GM12873 (cell line): ENCODE results near the gene RGL4.

ENCODE experiments used
- TF ChIP-seq, protein P1 (sequence below): IDR thresholded peaks from 2 replicates; pipeline ENCODE4 v1.5.1; 2012; ENCODE audit warnings: low read depth, mild to moderate bottlenecking, moderate library complexity, low read length, control low read depth; ENCODE audit not compliant: insufficient read depth; ENCODE audit errors: missing control alignments

The RGL4 gene

GRCh38 chr22:23714596-23715578 lies 24.1 kb downstream of the RGL4 start:
- TF ChIP-seq, protein P1, sequence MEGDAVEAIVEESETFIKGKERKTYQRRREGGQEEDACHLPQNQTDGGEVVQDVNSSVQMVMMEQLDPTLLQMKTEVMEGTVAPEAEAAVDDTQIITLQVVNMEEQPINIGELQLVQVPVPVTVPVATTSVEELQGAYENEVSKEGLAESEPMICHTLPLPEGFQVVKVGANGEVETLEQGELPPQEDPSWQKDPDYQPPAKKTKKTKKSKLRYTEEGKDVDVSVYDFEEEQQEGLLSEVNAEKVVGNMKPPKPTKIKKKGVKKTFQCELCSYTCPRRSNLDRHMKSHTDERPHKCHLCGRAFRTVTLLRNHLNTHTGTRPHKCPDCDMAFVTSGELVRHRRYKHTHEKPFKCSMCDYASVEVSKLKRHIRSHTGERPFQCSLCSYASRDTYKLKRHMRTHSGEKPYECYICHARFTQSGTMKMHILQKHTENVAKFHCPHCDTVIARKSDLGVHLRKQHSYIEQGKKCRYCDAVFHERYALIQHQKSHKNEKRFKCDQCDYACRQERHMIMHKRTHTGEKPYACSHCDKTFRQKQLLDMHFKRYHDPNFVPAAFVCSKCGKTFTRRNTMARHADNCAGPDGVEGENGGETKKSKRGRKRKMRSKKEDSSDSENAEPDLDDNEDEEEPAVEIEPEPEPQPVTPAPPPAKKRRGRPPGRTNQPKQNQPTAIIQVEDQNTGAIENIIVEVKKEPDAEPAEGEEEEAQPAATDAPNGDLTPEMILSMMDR, result no peak

DNA sequence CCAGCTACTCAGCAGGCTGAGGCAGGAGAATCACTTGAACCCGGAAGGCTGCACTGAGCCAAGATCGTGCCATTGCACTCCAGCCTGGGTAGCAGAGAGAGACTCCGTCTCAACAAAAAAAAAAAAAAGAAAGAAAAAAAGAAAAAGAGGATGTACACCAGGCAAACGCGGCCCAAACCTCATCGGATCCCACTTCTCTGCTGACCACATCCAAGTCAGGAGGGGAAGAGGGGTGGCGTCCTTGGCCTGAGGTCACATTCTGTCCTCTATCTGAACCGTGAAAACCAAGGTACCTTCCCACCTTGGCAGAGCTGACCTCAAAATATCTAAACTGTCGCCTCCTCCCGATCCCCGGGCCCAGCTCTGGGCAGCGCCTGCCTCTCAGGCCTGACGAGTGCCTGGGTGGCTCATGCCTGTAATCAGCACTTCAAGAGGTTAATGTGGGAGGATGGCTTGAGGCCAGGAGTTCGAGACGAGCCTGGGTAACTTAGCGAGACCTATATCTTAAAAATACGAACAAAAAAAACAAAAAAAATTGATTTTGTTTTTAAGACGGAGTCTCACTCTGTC lies 25.1 kb downstream of the RGL4 start:
- TF ChIP-seq, protein P1, result no peak

- TF ChIP-seq, protein P1, result no peak
Measured at GRCh38 chr22:23716811-23717801, 26.3 kb downstream of the RGL4 start.

DNA sequence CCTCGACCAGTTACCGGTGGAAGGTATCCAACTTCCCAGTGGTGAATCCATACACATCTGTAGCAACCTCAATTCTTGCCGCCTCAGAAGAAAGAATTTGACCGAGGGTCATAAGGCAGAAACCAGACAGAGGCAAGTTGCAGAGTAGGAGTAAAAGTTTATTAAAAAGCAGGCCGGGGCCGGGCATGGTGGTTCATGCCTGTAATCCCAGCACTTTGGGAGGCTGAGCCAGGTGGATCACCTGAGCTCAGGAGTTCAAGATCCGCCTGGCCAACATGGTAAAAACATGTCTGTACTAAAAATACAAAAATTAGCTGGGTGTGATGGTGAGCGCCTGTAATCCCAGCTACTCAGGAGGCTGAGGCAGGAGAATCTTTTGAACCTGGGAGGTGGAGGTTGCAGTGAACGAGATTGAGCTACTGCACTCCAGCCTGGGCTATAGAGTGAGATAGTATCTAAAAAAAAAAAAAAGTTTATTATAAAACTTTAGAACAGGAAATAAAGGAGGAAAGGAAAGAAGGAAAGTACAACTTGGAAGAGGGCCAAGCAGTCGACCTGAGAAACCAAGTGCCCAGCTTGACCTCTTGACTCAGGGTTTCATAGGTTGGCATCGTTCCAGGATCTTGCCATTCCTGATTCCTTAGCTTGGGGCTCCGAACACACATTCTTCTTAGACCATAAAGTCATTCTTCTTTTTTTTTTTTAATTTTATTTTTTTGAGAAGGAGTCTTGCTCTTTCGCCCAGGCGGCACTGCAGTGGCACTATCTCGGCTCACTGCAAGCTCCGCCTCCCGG lies 27.8 kb downstream of the RGL4 start:
- TF ChIP-seq, protein P1, result no peak

DNA sequence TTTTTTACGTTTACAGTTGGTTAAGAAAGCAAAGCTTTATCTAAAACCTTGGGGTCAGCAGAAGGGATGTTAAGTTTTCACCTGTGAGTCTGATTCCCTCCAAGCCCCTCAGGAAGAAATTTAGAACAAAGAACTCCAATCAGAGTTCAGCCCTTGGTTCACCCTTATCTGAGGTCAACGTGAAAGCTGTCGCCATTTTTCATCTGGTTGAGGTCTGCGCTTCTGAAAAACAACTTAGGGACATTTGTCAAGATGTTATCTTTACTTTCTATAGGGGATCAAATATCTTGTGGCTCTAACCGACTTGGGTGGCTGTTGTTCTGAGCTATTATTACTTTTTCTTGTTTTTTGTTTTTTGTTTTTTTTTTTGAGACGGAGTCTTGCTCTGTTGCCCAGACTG lies 30.0 kb downstream of the RGL4 start:
- TF ChIP-seq, protein P1, result no peak

DNA sequence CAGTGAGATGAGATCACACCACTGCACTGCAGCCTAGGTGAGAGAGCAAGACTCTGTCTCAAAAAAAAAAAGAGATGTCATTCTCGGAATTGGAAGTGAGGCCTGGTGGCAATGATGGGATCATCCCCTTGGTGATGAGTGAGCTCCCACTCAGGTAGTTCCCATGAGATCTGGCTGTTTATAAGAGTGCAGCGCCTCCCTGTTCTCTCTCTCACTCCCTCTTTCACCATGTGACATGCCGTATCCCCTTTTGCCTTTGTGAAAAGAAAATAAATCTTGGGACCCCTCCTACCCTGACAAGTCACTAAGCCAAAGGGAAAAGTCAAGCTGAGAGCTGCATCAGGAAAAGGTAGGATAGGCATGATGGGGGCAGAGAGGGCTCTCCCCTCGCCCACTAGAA lies 31.3 kb downstream of the RGL4 start:
- TF ChIP-seq, protein P1, result no peak
